AG04450 (cell line): ENCODE measurements around the gene ANKRD1. TPM values are rescaled to one million over a fixed set of nuclear protein-coding genes. Genes with fewer than 3 reads are reported as not detected.
A peak's percentile ranks its signal among the peaks of the same experiment; 100 is the strongest.

Source experiments
- CTCF ChIA-PET: fragments of 300-600, 350-600 bp; formaldehyde crosslinking; extraction: SDS; loops from one replicate; lab custom pipeline; 2022; ENCODE audit warnings: antibody characterized with exemption, inconsistent platforms; lab: Charles Lee
- POLR2A ChIA-PET: fragments of 350-600 bp; formaldehyde crosslinking; extraction: SDS; loops from one replicate; lab custom pipeline; 2021; ENCODE audit warnings: antibody characterized with exemption, inconsistent platforms; lab: Yijun Ruan, JAX
- DNase-seq: peaks from one replicate; pipeline ENCODE4 v3.0.0-alpha.2; 2011; ENCODE audit warnings: low read depth, low spot score
- H3K27ac ChIP-seq: one replicate; pipeline ENCODE4 v1.5.1; 2012; ENCODE audit warnings: low read depth, low read length, control low read depth
- H3K27me3 ChIP-seq: one replicate; pipeline ENCODE4 v1.6.0; 2012; ENCODE audit warnings: low read length; ENCODE audit not compliant: control insufficient read depth, insufficient read depth
- H3K4me3 ChIP-seq: 2 replicates; pipeline ENCODE4 v1.5.1; 2011; ENCODE audit warnings: mild to moderate bottlenecking, low read depth, low read length, control low read depth
- H3K9me3 ChIP-seq: 2 replicates; pipeline ENCODE4 v1.5.1; 2012; ENCODE audit warnings: low read length; ENCODE audit not compliant: control insufficient read depth, insufficient read depth
- CTCF ChIP-seq: IDR thresholded peaks from 2 replicates; pipeline ENCODE4 v1.5.1; 2011; ENCODE audit warnings: low read depth, low read length, control low read depth, inconsistent platforms
- polyA minus RNA-seq: library from RNA; depleted of rRNA, polyadenylated mRNA; stranded (reverse); fragments of >200 nt; gene quantifications from 2 replicates; pipeline ENCODE4 v1.2.3, GENCODE V29; 2011; rRNA and poly(A)+ RNA removed
- polyA plus RNA-seq: library from polyadenylated mRNA; depleted of rRNA; stranded (reverse); fragments of >200 nt; gene quantifications from 2 replicates; pipeline ENCODE4 v1.2.3, GENCODE V29; 2011; rRNA removed

The ANKRD1 gene
- polyA plus RNA-seq: 0.50 and 0.53 TPM in 2 replicates
- 0.22 and 0.51 TPM in 2 replicates for polyA minus RNA-seq

- Histone ChIP-seq H3K27me3 (no peaks in the 10 kb centered on the region), H3K4me3 (no peak within 1 kb of the TSS), H3K9me3 (no peaks in the 10 kb centered on the region), H3K27ac (no peak within 1 kb of the TSS)
- POLR2A ChIA-PET: interaction anchor here (1.2 to 1.7 kb wide), 2 partner anchors 10 to 39 kb away, joined by 3 to 12 read pairs; no protein-coding TSS in a partner anchor
- DNase-seq: peak; percentile 50
- CTCF ChIA-PET: interaction anchor here (1.4 to 5.5 kb wide), 2 partner anchors 10 to 85 kb away, joined by 6 to 46 read pairs; no protein-coding TSS in a partner anchor
- no peak for TF ChIP-seq CTCF
Measured at GRCh38 chr10:90920986-90921666, at the start of gene ANKRD1. Gene ANKRD1 (minus strand): TSS chr10:90921087. CDS start chr10:90921027, 60 bp downstream.

- no peak overlapping the region for H3K4me3 ChIP-seq
- peaks cover 2% of the 10 kb centered on the region for H3K27me3 ChIP-seq
- no peak for TF ChIP-seq CTCF
- H3K27ac ChIP-seq: no peak overlapping the region
- peak; percentile 18 for DNase-seq
- CTCF ChIA-PET: interaction anchor here (0.8 to 2.2 kb wide), 5 partner anchors 10 to 281 kb away, joined by 3 to 16 read pairs (median 6); no protein-coding TSS in a partner anchor
- no peaks in the 10 kb centered on the region; the same call in 1 of the 2 replicates for H3K9me3 ChIP-seq
- POLR2A ChIA-PET: interaction anchor here (2.4 kb wide), 1 partner anchor 40 kb away, joined by 15 read pairs; no protein-coding TSS in a partner anchor
Measured at GRCh38 chr10:90969947-90970673, 49.2 kb upstream of the ANKRD1 start.

DNA sequence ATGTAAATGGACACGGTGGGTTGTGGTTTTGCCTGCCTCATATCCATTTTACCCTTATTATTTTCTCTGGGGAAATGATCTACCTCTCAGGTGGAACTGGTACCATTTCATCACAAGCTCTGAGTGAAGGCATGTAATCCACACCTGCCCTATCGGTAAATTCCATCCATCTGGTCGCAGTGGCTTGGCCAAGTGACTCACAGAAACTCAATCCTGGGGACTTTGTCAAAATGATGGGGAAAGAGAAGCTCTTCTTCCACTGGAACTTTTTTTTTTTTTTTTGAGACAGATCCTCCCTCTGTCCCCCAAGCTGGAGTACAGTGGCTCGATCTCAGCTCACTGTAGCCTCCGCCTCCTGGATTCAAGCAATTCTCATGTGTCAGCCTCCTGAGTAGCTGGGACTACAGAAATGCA is 48.2 kb upstream of the ANKRD1 start:
- Histone ChIP-seq H3K27ac (no peak overlapping the region), H3K9me3 (no peaks in the 10 kb centered on the region; the same call in 1 of the 2 replicates), H3K4me3 (no peak overlapping the region), H3K27me3 (peaks cover 5% of the 10 kb centered on the region)
- ChIA-PET POLR2A (interaction anchor here (2.4 kb wide), 1 partner anchor 39 kb away, joined by 15 read pairs; no protein-coding TSS in a partner anchor), CTCF (interaction anchor here (0.9 to 2.2 kb wide), 5 partner anchors 9 to 89 kb away, joined by 3 to 16 read pairs (median 6); no protein-coding TSS in a partner anchor)
- no peak for DNase-seq
- no peak for TF ChIP-seq CTCF

- no peaks in the 10 kb centered on the region; the same call in 1 of the 2 replicates for H3K9me3 ChIP-seq
- POLR2A ChIA-PET: interaction anchor here (2.4 kb wide), 1 partner anchor 38 kb away, joined by 15 read pairs; no protein-coding TSS in a partner anchor
- no peak for TF ChIP-seq CTCF
- CTCF ChIA-PET: interaction anchor here (0.9 to 2.2 kb wide), 5 partner anchors 8 to 103 kb away, joined by 3 to 10 read pairs (median 5); no protein-coding TSS in a partner anchor
- peak; percentile 39 for DNase-seq
- peaks cover 5% of the 10 kb centered on the region for H3K27me3 ChIP-seq
- H3K4me3 ChIP-seq: no peak overlapping the region
- no peak overlapping the region for H3K27ac ChIP-seq
Measured at GRCh38 chr10:90968328-90969081, 47.6 kb upstream of the ANKRD1 start.
